H9 (cell line): ENCODE data around the gene ARHGAP24. TPM values are rescaled to one million over a fixed set of nuclear protein-coding genes. Genes with fewer than 3 reads are reported as not detected.

Experiments
- DNase-seq: peaks from one replicate; pipeline ENCODE4 v3.0.0-alpha.2; 2017
- H2AFZ ChIP-seq: one replicate; pipeline ENCODE4 v1.6.1; 2013; ENCODE audit warnings: mild to moderate bottlenecking, low read length, control low read depth, moderate library complexity
- H2AK5ac ChIP-seq: 2 replicates; pipeline ENCODE4 v1.6.1; 2013; ENCODE audit warnings: low read length, control low read depth, mixed read lengths; ENCODE audit not compliant: insufficient read length
- H2BK120ac ChIP-seq: one replicate; pipeline ENCODE4 v1.6.1; 2013; ENCODE audit warnings: low read depth, mild to moderate bottlenecking, low read length, control low read depth, inconsistent platforms; ENCODE audit not compliant: poor library complexity, severe bottlenecking
- H2BK12ac ChIP-seq: 2 replicates; pipeline ENCODE4 v1.6.1; 2013; ENCODE audit warnings: low read length, control low read depth, mixed read lengths, low read depth; ENCODE audit not compliant: insufficient read length
- H2BK15ac ChIP-seq: 2 replicates; pipeline ENCODE4 v1.6.1; 2013; ENCODE audit warnings: low read depth, low read length, control low read depth
- H2BK20ac ChIP-seq: one replicate; pipeline ENCODE4 v1.6.1; 2013; ENCODE audit warnings: low read depth, mild to moderate bottlenecking, low read length, control low read depth, inconsistent platforms; ENCODE audit not compliant: poor library complexity, severe bottlenecking
- H2BK5ac ChIP-seq: 2 replicates; pipeline ENCODE4 v1.6.1; 2013; ENCODE audit warnings: low read length, control low read depth, mixed read lengths; ENCODE audit not compliant: insufficient read length
- H3K14ac ChIP-seq: 2 replicates; pipeline ENCODE4 v1.6.1; 2013; ENCODE audit warnings: low read length, control low read depth; ENCODE audit not compliant: insufficient read depth
- H3K18ac ChIP-seq: 2 replicates; pipeline ENCODE4 v1.6.1; 2013; ENCODE audit warnings: low read depth, mild to moderate bottlenecking, mixed read lengths, low read length, control low read depth; ENCODE audit not compliant: insufficient read length
- H3K23ac ChIP-seq: 2 replicates; pipeline ENCODE4 v1.6.1; 2013; ENCODE audit warnings: low read length, control low read depth, mixed read lengths, low read depth; ENCODE audit not compliant: insufficient read length
- H3K23me2 ChIP-seq: 2 replicates; pipeline ENCODE4 v1.6.1; 2013; ENCODE audit warnings: low read depth, mild to moderate bottlenecking, mixed read lengths, low read length, control low read depth; ENCODE audit not compliant: insufficient read length, poor library complexity, severe bottlenecking
- H3K27ac ChIP-seq: 2 replicates; pipeline ENCODE4 v1.5.1; 2013; ENCODE audit warnings: low read length, control low read depth, mixed read lengths, low read depth; ENCODE audit not compliant: insufficient read length
- H3K27me3 ChIP-seq: 2 replicates; pipeline ENCODE4 v1.6.1; 2013; ENCODE audit warnings: low read length, control low read depth, inconsistent platforms; ENCODE audit not compliant: insufficient read depth
- H3K4ac ChIP-seq: 2 replicates; pipeline ENCODE4 v1.6.1; 2013; ENCODE audit warnings: low read depth, mild to moderate bottlenecking, control low read depth, inconsistent platforms, low read length, moderate library complexity
- H3K4me1 ChIP-seq: 2 replicates; pipeline ENCODE4 v1.6.1; 2013; ENCODE audit warnings: low read length, control low read depth, inconsistent platforms; ENCODE audit not compliant: insufficient read depth
- H3K4me2 ChIP-seq: 2 replicates; pipeline ENCODE4 v1.6.1; 2013; ENCODE audit warnings: low read length, control low read depth, mixed read lengths; ENCODE audit not compliant: insufficient read length, insufficient read depth
- H3K56ac ChIP-seq: 2 replicates; pipeline ENCODE4 v1.6.1; 2013; ENCODE audit warnings: low read depth, mild to moderate bottlenecking, mixed read lengths, low read length, control low read depth; ENCODE audit not compliant: insufficient read length
- H3K79me1 ChIP-seq: 2 replicates; pipeline ENCODE4 v1.6.1; 2013; ENCODE audit warnings: low read depth, mild to moderate bottlenecking, moderate library complexity, low read length, control low read depth, inconsistent platforms; ENCODE audit not compliant: insufficient read depth, poor library complexity, severe bottlenecking
- H3K79me2 ChIP-seq: 2 replicates; pipeline ENCODE4 v1.6.1; 2013; ENCODE audit warnings: low read length, control low read depth, inconsistent platforms; ENCODE audit not compliant: insufficient read depth
- H3K9ac ChIP-seq: 2 replicates; pipeline ENCODE4 v1.6.1; 2013; ENCODE audit warnings: low read length, control low read depth, mixed read lengths; ENCODE audit not compliant: insufficient read length; ENCODE audit errors: extremely low read depth
- H3K9me3 ChIP-seq: one replicate; pipeline ENCODE4 v1.6.1; 2013; ENCODE audit warnings: low read depth, low read length, inconsistent platforms; ENCODE audit not compliant: control insufficient read depth
- H3T11ph ChIP-seq: one replicate; pipeline ENCODE4 v1.6.1; 2013; ENCODE audit warnings: mild to moderate bottlenecking, low read length, control low read depth, inconsistent platforms
- H4K20me1 ChIP-seq: one replicate; pipeline ENCODE4 v1.6.1; 2013; ENCODE audit not compliant: control insufficient read depth, insufficient read length, insufficient read depth
- H4K5ac ChIP-seq: 2 replicates; pipeline ENCODE4 v1.6.1; 2013; ENCODE audit warnings: low read depth, mild to moderate bottlenecking, mixed read lengths, low read length, control low read depth; ENCODE audit not compliant: insufficient read length
- H4K8ac ChIP-seq: replicated peaks from 2 replicates; pipeline ENCODE4 v1.6.1; 2013; ENCODE audit warnings: low read length, control low read depth, mixed read lengths, low read depth; ENCODE audit not compliant: insufficient read length
- H4K91ac ChIP-seq: 2 replicates; pipeline ENCODE4 v1.6.1; 2013; ENCODE audit warnings: low read depth, mild to moderate bottlenecking, moderate library complexity, mixed read lengths, low read length, control low read depth; ENCODE audit not compliant: insufficient read length
- H3K27ac Mint-ChIP-seq, 3 experiments: 2 replicates in 2 of 3; 3 replicates in 1 of 3; pipeline ENCODE4 v1.8.0; 2020 to 2021; ENCODE audit warnings: mixed read lengths in 3 of 3, mild to moderate bottlenecking in 1 of 3, moderate library complexity in 1 of 3
- H3K27me3 Mint-ChIP-seq: 2 replicates; pipeline ENCODE4 v1.8.0; 2021; ENCODE audit warnings: low read depth, mild to moderate bottlenecking, moderate library complexity, mixed read lengths
- H3K36me3 Mint-ChIP-seq, 3 experiments: 2 replicates in 2 of 3; 3 replicates in 1 of 3; pipeline ENCODE4 v1.8.0; 2020 to 2021; ENCODE audit warnings: low read depth in 3 of 3, mixed read lengths in 3 of 3; ENCODE audit not compliant: insufficient read depth in 1 of 3
- H3K4me1 Mint-ChIP-seq, 2 experiments: 2 replicates each; pipeline ENCODE4 v1.8.0; 2020; ENCODE audit warnings: mixed read lengths in 2 of 2
- H3K4me3 Mint-ChIP-seq, 2 experiments: 2 replicates in 1 of 2; 3 replicates in 1 of 2; pipeline ENCODE4 v1.8.0; 2020 to 2021; ENCODE audit warnings: mild to moderate bottlenecking in 2 of 2, mixed read lengths in 2 of 2, moderate library complexity in 1 of 2
- H3K9me3 Mint-ChIP-seq, 2 experiments: 2 replicates in 1 of 2; 3 replicates in 1 of 2; pipeline ENCODE4 v1.8.0; 2020; ENCODE audit warnings: mild to moderate bottlenecking in 2 of 2, mixed read lengths in 2 of 2, moderate library complexity in 1 of 2
- WGBS: extraction: QIAGEN DNeasy Blood & Tissue Kit; methylation state at CpG from one replicate; pipeline ENCODE4 v1.1.7; 2013; ENCODE audit warnings: missing lambda C conversion rate, low lambda C conversion rate, mixed read lengths; ENCODE audit not compliant: insufficient read length; ENCODE audit errors: extremely low coverage; 5-methylcytosine and 5-hydroxymethylcytosine counted together
- total RNA-seq: library from RNA; stranded (reverse); gene quantifications from 2 replicates; pipeline ENCODE4 v1.2.1, GENCODE V29; 2021
- TF ChIP-seq, protein P1 (sequence below): fragments of 200-600 bp; sonication (generic); conservative IDR thresholded peaks from 3 replicates; pipeline ENCODE4 v1.8.0; 2021; ENCODE audit warnings: antibody characterized with exemption, mild to moderate bottlenecking

The ARHGAP24 gene
- total RNA-seq, 1 experiment from 2014 or later, result 0.37 TPM

DNA sequence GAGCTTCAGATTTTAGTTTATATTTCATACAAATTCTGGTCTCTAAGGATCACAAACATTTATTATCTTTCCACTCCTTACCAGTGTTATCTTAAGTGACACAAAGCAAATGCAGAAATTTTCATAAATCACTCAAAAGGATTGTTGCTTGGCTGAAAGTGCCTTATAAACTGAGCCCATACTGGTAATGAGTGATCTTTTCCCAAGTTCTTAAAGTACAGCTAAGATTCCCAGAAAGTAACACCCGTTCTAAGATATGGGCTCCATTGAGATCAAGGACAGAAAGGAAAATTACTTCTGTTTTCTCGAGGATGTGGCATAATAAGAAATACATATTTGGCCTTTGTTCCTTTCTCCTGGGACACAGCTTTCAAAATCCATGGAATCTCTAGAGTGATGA lies 313.7 kb downstream of the ARHGAP24 start:
- no peak overlapping the region for H3K23ac ChIP-seq
- H3K79me1 ChIP-seq, result no peaks in the 10 kb centered on the region
- H4K20me1 ChIP-seq, result no peaks in the 10 kb centered on the region
- H3K4ac ChIP-seq, result no peak overlapping the region
- no peak overlapping the region for H4K91ac ChIP-seq
- no peak overlapping the region for H3K27ac Mint-ChIP-seq
- H2BK120ac ChIP-seq, result no peak overlapping the region
- TF ChIP-seq, protein P1, sequence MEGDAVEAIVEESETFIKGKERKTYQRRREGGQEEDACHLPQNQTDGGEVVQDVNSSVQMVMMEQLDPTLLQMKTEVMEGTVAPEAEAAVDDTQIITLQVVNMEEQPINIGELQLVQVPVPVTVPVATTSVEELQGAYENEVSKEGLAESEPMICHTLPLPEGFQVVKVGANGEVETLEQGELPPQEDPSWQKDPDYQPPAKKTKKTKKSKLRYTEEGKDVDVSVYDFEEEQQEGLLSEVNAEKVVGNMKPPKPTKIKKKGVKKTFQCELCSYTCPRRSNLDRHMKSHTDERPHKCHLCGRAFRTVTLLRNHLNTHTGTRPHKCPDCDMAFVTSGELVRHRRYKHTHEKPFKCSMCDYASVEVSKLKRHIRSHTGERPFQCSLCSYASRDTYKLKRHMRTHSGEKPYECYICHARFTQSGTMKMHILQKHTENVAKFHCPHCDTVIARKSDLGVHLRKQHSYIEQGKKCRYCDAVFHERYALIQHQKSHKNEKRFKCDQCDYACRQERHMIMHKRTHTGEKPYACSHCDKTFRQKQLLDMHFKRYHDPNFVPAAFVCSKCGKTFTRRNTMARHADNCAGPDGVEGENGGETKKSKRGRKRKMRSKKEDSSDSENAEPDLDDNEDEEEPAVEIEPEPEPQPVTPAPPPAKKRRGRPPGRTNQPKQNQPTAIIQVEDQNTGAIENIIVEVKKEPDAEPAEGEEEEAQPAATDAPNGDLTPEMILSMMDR, result no peak
- H3K79me2 ChIP-seq, result no peaks in the 10 kb centered on the region
- H3K4me1 Mint-ChIP-seq, result peaks cover 0 to 3% of the 10 kb centered on the region in 2 experiments; a peak in 1 of 4 replicates
- H4K5ac ChIP-seq, result no peak overlapping the region
- no peak overlapping the region for H3K9ac ChIP-seq
- no peak overlapping the region for H2BK20ac ChIP-seq
- no peak overlapping the region for H3T11ph ChIP-seq
- WGBS, result no CpG with 5 or more reads among the region's 2 CpGs
- H3K56ac ChIP-seq, result no peak overlapping the region
- H3K9me3 Mint-ChIP-seq, result no peaks in the 10 kb centered on the region; a peak in 1 of 5 replicates
- no peak for DNase-seq
- H2BK12ac ChIP-seq, result no peak overlapping the region
- no peak overlapping the region for H3K14ac ChIP-seq
- no peak overlapping the region for H2AK5ac ChIP-seq
- no peak overlapping the region for H2BK15ac ChIP-seq
- H4K8ac ChIP-seq, result no peak overlapping the region
- no peak overlapping the region for H3K27ac ChIP-seq
- no peak overlapping the region for H3K4me2 ChIP-seq
- H3K27me3 Mint-ChIP-seq, result no peaks in the 10 kb centered on the region
- no peak overlapping the region for H3K4me3 Mint-ChIP-seq
- no peaks in the 10 kb centered on the region for H3K4me1 ChIP-seq
- H3K9me3 ChIP-seq, result no peaks in the 10 kb centered on the region
- H3K18ac ChIP-seq, result no peak overlapping the region
- H2AFZ ChIP-seq, result no peak overlapping the region
- no peak overlapping the region for H2BK5ac ChIP-seq
- no peaks in the 10 kb centered on the region for H3K36me3 Mint-ChIP-seq
- H3K27me3 ChIP-seq, result no peaks in the 10 kb centered on the region
- no peaks in the 10 kb centered on the region for H3K23me2 ChIP-seq
